H1 (cell line): ENCODE results near the gene OTOS.

ENCODE experiments used
- CTCF ChIP-seq, 3 experiments: IDR thresholded peaks; 1 replicate in 2 of 3; 2 replicates in 1 of 3; pipeline versions ENCODE4 v1.5.1 to v1.6.1; 2011; ENCODE audit warnings: low read length in 3 of 3, mild to moderate bottlenecking in 3 of 3, inconsistent platforms in 2 of 3, low read depth in 1 of 3, moderate library complexity in 1 of 3; ENCODE audit not compliant: insufficient read depth in 1 of 3; ENCODE audit errors: control extremely low read depth in 1 of 3
- EP300 ChIP-seq, 2 experiments: IDR thresholded peaks; 1 replicate in 1 of 2; 2 replicates in 1 of 2; pipeline ENCODE4 v1.6.1; 2011 to 2012; ENCODE audit warnings: low read depth in 2 of 2, low read length in 2 of 2, mild to moderate bottlenecking in 2 of 2, borderline replicate concordance in 1 of 2, inconsistent platforms in 1 of 2, moderate library complexity in 1 of 2
- HDAC2 ChIP-seq, 2 experiments: fragments of 300-600 bp in 1 of 2; sonication (generic) in 1 of 2; IDR thresholded peaks; 2 replicates each; pipeline ENCODE4 v1.6.1; 2011 to 2012; ENCODE audit warnings: low read depth in 2 of 2, low read length in 2 of 2, mild to moderate bottlenecking in 2 of 2, moderate library complexity in 2 of 2, borderline replicate concordance in 1 of 2, inconsistent platforms in 1 of 2
- POLR2A ChIP-seq, 2 experiments: IDR thresholded peaks; 1 replicate in 1 of 2; 2 replicates in 1 of 2; pipeline ENCODE4 v1.6.1; 2011; ENCODE audit warnings: low read depth in 2 of 2, low read length in 2 of 2, mild to moderate bottlenecking in 2 of 2; ENCODE audit errors: control extremely low read depth in 1 of 2
- POLR2AphosphoS5 ChIP-seq: IDR thresholded peaks from 2 replicates; pipeline ENCODE4 v1.6.1; 2011; ENCODE audit warnings: low read depth, low read length
- RAD21 ChIP-seq, 2 experiments: IDR thresholded peaks in 1 of 2; conservative IDR thresholded peaks in 1 of 2; 2 replicates each; pipeline ENCODE4 v1.6.1; 2011; ENCODE audit warnings: low read depth in 2 of 2, low read length in 2 of 2, improper control_type of control experiment in 1 of 2, inconsistent platforms in 1 of 2, mild to moderate bottlenecking in 1 of 2, moderate library complexity in 1 of 2

DNA sequence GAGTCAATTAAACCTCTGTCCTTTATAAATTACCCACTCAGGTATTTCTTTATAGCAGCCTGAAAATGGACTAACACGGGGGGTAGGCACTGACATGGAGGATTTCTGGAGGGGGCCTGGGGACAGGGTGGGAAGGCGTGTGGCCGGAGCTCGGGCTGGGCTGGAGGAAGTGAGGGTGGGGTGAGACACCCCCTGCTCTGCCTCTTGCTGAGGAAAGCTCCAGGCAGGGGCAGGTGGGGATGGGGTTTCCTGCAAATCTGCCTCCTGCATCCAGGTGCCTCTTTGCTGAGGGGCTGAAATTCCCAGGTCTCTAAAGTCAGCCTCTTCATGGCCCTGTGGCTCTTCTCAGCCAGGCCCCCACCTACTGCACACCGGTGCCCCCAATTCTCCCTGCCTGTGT is 25.7 kb upstream of the OTOS start:
- TF ChIP-seq POLR2A (IDR thresholded peaks at IDR 0.05; ENCODE audit: control extremely low read depth in 1 of 2, low read depth in 2 of 2, low read length in 2 of 2): no peak
- TF ChIP-seq POLR2AphosphoS5: no peak
- TF ChIP-seq EP300 (IDR thresholded peaks at IDR 0.05; ENCODE audit: borderline replicate concordance in 1 of 2, low read depth in 2 of 2, low read length in 2 of 2): no peak
- no peak for TF ChIP-seq RAD21 (IDR thresholded peaks at IDR 0.05 in 1 of 2, conservative IDR thresholded peaks at IDR 0.05 in 1 of 2; ENCODE audit: low read depth in 2 of 2, low read length in 2 of 2)
- no peak for TF ChIP-seq CTCF (IDR thresholded peaks at IDR 0.05; ENCODE audit: control extremely low read depth in 1 of 3, insufficient read depth in 1 of 3, low read depth in 1 of 3, low read length in 3 of 3)
- no peak for TF ChIP-seq HDAC2 (IDR thresholded peaks at IDR 0.05; ENCODE audit: borderline replicate concordance in 1 of 2, low read depth in 2 of 2, low read length in 2 of 2)
